Fibroblast of lung (primary cell): Measurements from ENCODE around the gene TRIM46.

ENCODE experiments used
- EZH2 ChIP-seq: IDR thresholded peaks from 2 replicates; pipeline ENCODE4 v1.5.1; 2012; ENCODE audit warnings: low read length, control low read depth, mild to moderate bottlenecking; ENCODE audit errors: missing control alignments
- TF ChIP-seq, protein P1 (sequence below), 2 donors: IDR thresholded peaks in 1 of 2; conservative IDR thresholded peaks in 1 of 2; 1 replicate in 1 of 2; 2 replicates in 1 of 2; pipeline ENCODE4 v1.5.1; 2011 to 2012; ENCODE audit warnings: low read length in 2 of 2, control low read depth in 1 of 2, inconsistent platforms in 1 of 2, low read depth in 1 of 2, mild to moderate bottlenecking in 1 of 2

- TF ChIP-seq EZH2 = no peak
- TF ChIP-seq, protein P1, sequence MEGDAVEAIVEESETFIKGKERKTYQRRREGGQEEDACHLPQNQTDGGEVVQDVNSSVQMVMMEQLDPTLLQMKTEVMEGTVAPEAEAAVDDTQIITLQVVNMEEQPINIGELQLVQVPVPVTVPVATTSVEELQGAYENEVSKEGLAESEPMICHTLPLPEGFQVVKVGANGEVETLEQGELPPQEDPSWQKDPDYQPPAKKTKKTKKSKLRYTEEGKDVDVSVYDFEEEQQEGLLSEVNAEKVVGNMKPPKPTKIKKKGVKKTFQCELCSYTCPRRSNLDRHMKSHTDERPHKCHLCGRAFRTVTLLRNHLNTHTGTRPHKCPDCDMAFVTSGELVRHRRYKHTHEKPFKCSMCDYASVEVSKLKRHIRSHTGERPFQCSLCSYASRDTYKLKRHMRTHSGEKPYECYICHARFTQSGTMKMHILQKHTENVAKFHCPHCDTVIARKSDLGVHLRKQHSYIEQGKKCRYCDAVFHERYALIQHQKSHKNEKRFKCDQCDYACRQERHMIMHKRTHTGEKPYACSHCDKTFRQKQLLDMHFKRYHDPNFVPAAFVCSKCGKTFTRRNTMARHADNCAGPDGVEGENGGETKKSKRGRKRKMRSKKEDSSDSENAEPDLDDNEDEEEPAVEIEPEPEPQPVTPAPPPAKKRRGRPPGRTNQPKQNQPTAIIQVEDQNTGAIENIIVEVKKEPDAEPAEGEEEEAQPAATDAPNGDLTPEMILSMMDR (conservative IDR thresholded peaks at IDR 0.05 in 1 of 2, IDR thresholded peaks at IDR 0.05 in 1 of 2; ENCODE audit: low read depth in 1 of 2, low read length in 2 of 2) = no peak
Observed at GRCh38 chr1:155202731-155203515, 29.3 kb downstream of the TRIM46 start.
